Measurements from ENCODE around the gene WTAP.

GRCh38 chr6:159804504-159804903, 77.2 kb downstream of the WTAP start:
- TF ChIP-seq, protein P1, sequence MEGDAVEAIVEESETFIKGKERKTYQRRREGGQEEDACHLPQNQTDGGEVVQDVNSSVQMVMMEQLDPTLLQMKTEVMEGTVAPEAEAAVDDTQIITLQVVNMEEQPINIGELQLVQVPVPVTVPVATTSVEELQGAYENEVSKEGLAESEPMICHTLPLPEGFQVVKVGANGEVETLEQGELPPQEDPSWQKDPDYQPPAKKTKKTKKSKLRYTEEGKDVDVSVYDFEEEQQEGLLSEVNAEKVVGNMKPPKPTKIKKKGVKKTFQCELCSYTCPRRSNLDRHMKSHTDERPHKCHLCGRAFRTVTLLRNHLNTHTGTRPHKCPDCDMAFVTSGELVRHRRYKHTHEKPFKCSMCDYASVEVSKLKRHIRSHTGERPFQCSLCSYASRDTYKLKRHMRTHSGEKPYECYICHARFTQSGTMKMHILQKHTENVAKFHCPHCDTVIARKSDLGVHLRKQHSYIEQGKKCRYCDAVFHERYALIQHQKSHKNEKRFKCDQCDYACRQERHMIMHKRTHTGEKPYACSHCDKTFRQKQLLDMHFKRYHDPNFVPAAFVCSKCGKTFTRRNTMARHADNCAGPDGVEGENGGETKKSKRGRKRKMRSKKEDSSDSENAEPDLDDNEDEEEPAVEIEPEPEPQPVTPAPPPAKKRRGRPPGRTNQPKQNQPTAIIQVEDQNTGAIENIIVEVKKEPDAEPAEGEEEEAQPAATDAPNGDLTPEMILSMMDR (conservative IDR thresholded peaks at IDR 0.05) = no peak
- TF ChIP-seq EZH2 (IDR thresholded peaks at IDR 0.05; ENCODE audit: low read depth) = no peak
